HepG2 (cell line): ENCODE data around the gene TRA2B. TPM values are rescaled to one million over a fixed set of nuclear protein-coding genes. Genes with fewer than 3 reads are reported as not detected.
A peak's percentile ranks its signal among the peaks of the same experiment; 100 is the strongest.

Experiments
- ATAC-seq: fragments of 200-7000 bp; cut with Tn5 transposase; 3 replicates; pipeline ENCODE4 v1.9.1; 2020; ENCODE audit warnings: mild to moderate bottlenecking, moderate library complexity
- BruUV-seq: library from RNA; stranded (reverse); fragments of 400-500 nt; replicated peaks from 2 replicates; lab custom pipeline; 2021; lab: Mats Ljungman, UMichigan
- CTCF ChIA-PET: fragments of 300-600 bp; formaldehyde crosslinking; extraction: SDS; loops from one replicate; lab custom pipeline; 2021; ENCODE audit warnings: low total read pairs, inconsistent platforms, low intra/inter-chr PET ratio; lab: Yijun Ruan, JAX
- POLR2A ChIA-PET: fragments of 350-600 bp; sonication (Branson Sonifier 250); formaldehyde crosslinking; loops from one replicate; lab custom pipeline; 2020; ENCODE audit warnings: antibody characterized with exemption, inconsistent platforms; lab: Yijun Ruan, JAX
- DNase-seq: peaks from one replicate; pipeline ENCODE4 v3.0.0-alpha.2; 2015; ENCODE audit warnings: low spot score
- FAIRE-seq: peaks from 3 replicates; lab custom pipeline; 2011; peaks lifted over from hg19 to GRCh38; lab: Jason Lieb, UNC
- H2AFZ ChIP-seq: one replicate; pipeline ENCODE4 v1.6.1; 2011; ENCODE audit warnings: low read length, inconsistent platforms
- H3K27ac ChIP-seq: fragments of 300-600 bp; 3 replicates; pipeline ENCODE4 v1.8.0; 2011; ENCODE audit warnings: mixed run types, mild to moderate bottlenecking, mixed read lengths, low read length, inconsistent platforms; ENCODE audit not compliant: insufficient read depth; ENCODE audit errors: extremely low read length
- H3K27me3 ChIP-seq, 2 experiments: fragments of 200-600 bp in 1 of 2; 2 replicates in 1 of 2; 3 replicates in 1 of 2; pipeline versions ENCODE4 v1.6.0 to v1.8.0; 2011; ENCODE audit warnings: low read length in 2 of 2, mild to moderate bottlenecking in 2 of 2, moderate library complexity in 2 of 2, inconsistent platforms in 1 of 2; ENCODE audit not compliant: insufficient read depth in 2 of 2, control insufficient read depth in 1 of 2
- H3K36me3 ChIP-seq, 2 experiments: fragments of 200-600 bp in 1 of 2; replicated peaks in 1 of 2; 2 replicates in 1 of 2; 3 replicates in 1 of 2; pipeline versions ENCODE4 v1.5.1 to v1.8.0; 2011; ENCODE audit warnings: low read length in 2 of 2, inconsistent platforms in 1 of 2; ENCODE audit not compliant: insufficient read depth in 2 of 2, control insufficient read depth in 1 of 2
- H3K4me1 ChIP-seq: 2 replicates; pipeline ENCODE4 v1.5.1; 2012; ENCODE audit warnings: low read length, inconsistent platforms; ENCODE audit not compliant: insufficient read depth
- H3K4me2 ChIP-seq: 2 replicates; pipeline ENCODE4 v1.6.0; 2011; ENCODE audit warnings: low read depth, low read length, inconsistent platforms
- H3K4me3 ChIP-seq, 3 experiments: fragments of 200-600 bp in 1 of 3; sonication (generic), shearing (Covaris generic) in 1 of 3; replicated peaks in 1 of 3; 2 replicates each; pipeline ENCODE4 v1.5.1; 2011 to 2016; ENCODE audit warnings: low read length in 3 of 3, inconsistent platforms in 2 of 3, low read depth in 2 of 3, mild to moderate bottlenecking in 2 of 3, control low read depth in 1 of 3, mixed read lengths in 1 of 3; ENCODE audit not compliant: insufficient read depth in 1 of 3
- H3K79me2 ChIP-seq: one replicate; pipeline ENCODE4 v1.6.1; 2011; ENCODE audit warnings: low read length, inconsistent platforms; ENCODE audit not compliant: insufficient read depth
- H3K9ac ChIP-seq: 2 replicates; pipeline ENCODE4 v1.6.0; 2011; ENCODE audit warnings: mild to moderate bottlenecking, low read depth, low read length, inconsistent platforms; ENCODE audit not compliant: insufficient read depth
- H3K9me3 ChIP-seq: 2 replicates; pipeline ENCODE4 v1.5.1; 2012; ENCODE audit warnings: mild to moderate bottlenecking, low read length
- H4K20me1 ChIP-seq: 2 replicates; pipeline ENCODE4 v1.6.0; 2011; ENCODE audit warnings: inconsistent platforms, mild to moderate bottlenecking, low read length, moderate library complexity; ENCODE audit not compliant: insufficient read depth
- DPF2 ChIP-seq: sonication (generic); formaldehyde crosslinking; IDR thresholded peaks from 2 replicates; pipeline ENCODE4 v1.4.0; 2020; ENCODE audit warnings: mild to moderate bottlenecking, low read depth, missing genetic modification reagents, borderline replicate concordance
- HDAC2 ChIP-seq: sonication (generic); formaldehyde crosslinking; IDR thresholded peaks from 2 replicates; pipeline ENCODE4 v1.4.0; 2020; ENCODE audit warnings: missing genetic modification reagents
- IRF9 ChIP-seq: sonication (generic); formaldehyde crosslinking; IDR thresholded peaks from 2 replicates; pipeline ENCODE4 v1.8.0; 2022; ENCODE audit warnings: missing genetic modification reagents, mild to moderate bottlenecking, borderline replicate concordance
- JDP2 ChIP-seq: sonication (generic); formaldehyde crosslinking; IDR thresholded peaks from 2 replicates; pipeline ENCODE4 v1.8.1; 2022; ENCODE audit warnings: missing genetic modification reagents, borderline replicate concordance
- MTA1 ChIP-seq: sonication (generic); formaldehyde crosslinking; IDR thresholded peaks from 2 replicates; pipeline ENCODE4 v1.4.0; 2020; ENCODE audit warnings: missing genetic modification reagents, mild to moderate bottlenecking, borderline replicate concordance
- NONO ChIP-seq, 2 experiments: fragments of 450-650 bp in 1 of 2; sonication (generic) in 1 of 2; formaldehyde crosslinking in 1 of 2; IDR thresholded peaks in 1 of 2; conservative IDR thresholded peaks in 1 of 2; 2 replicates each; pipeline versions ENCODE4 v1.6.1 to v1.8.0; 2017 to 2022; ENCODE audit warnings: mild to moderate bottlenecking in 1 of 2, missing genetic modification reagents in 1 of 2, moderate library complexity in 1 of 2
- NPAS2 ChIP-seq: sonication (generic); formaldehyde crosslinking; IDR thresholded peaks from 2 replicates; pipeline ENCODE4 v1.8.0; 2022; ENCODE audit warnings: mild to moderate bottlenecking, missing genetic modification reagents, borderline replicate concordance
- SIX1 ChIP-seq: sonication (generic); formaldehyde crosslinking; IDR thresholded peaks from 2 replicates; pipeline ENCODE4 v1.4.0; 2020; ENCODE audit warnings: missing genetic modification reagents, borderline replicate concordance
- THAP7 ChIP-seq: sonication (generic); formaldehyde crosslinking; IDR thresholded peaks from 2 replicates; pipeline ENCODE4 v1.8.1; 2023; ENCODE audit warnings: mild to moderate bottlenecking, missing genetic modification reagents
- THAP9 ChIP-seq: sonication (generic); formaldehyde crosslinking; IDR thresholded peaks from 2 replicates; pipeline ENCODE4; 2020; ENCODE audit warnings: missing genetic modification reagents, mild to moderate bottlenecking, borderline replicate concordance
- THRA ChIP-seq: sonication (generic); formaldehyde crosslinking; IDR thresholded peaks from 2 replicates; pipeline ENCODE4 v1.4.0; 2020; ENCODE audit warnings: missing genetic modification reagents, borderline replicate concordance
- ZNF33A ChIP-seq: sonication (generic); formaldehyde crosslinking; IDR thresholded peaks from 2 replicates; pipeline ENCODE4 v1.5.1; 2020; ENCODE audit warnings: missing genetic modification reagents, mild to moderate bottlenecking, moderate library complexity, borderline replicate concordance
- ZNF563 ChIP-seq: sonication (generic); formaldehyde crosslinking; IDR thresholded peaks from 2 replicates; pipeline ENCODE4 v1.8.0; 2022; ENCODE audit warnings: mild to moderate bottlenecking, moderate library complexity, missing genetic modification reagents
- ZNF839 ChIP-seq: sonication (generic); formaldehyde crosslinking; IDR thresholded peaks from 2 replicates; pipeline ENCODE4 v1.4.0; 2020; ENCODE audit warnings: missing genetic modification reagents, mild to moderate bottlenecking, borderline replicate concordance
- WGBS: methylation state at CpG from one replicate; pipeline ENCODE4 v1.1.6; 2017; ENCODE audit warnings: low lambda C conversion rate; 5-methylcytosine and 5-hydroxymethylcytosine counted together
- in situ Hi-C: cut with HindIII; loops from 2 replicates; pipeline ENCODE4 v1.10.0; 2017; ENCODE audit warnings: low pct_unique_long_range_greater_than_20kb; ENCODE audit not compliant: extremely low pct_ligation_motif_present
- intact Hi-C: fragments of 100-400 bp; cut with micrococcal nuclease; formaldehyde crosslinking; loops from one replicate; pipeline ENCODE4 v1.10.0; 2022; ENCODE audit not compliant: unreplicated experiment
- polyA plus RNA-seq, 8 experiments: library from polyadenylated mRNA; depleted of rRNA in 3 of 8; stranded (reverse) in 7 of 8; unstranded in 1 of 8; fragments of >200 nt; fragmentation: Illumina TruSeq in 4 of 8; extraction: Trizol in 4 of 8; gene quantifications; 2 replicates each; pipeline versions ENCODE4 v1.2.1 to v1.2.3, GENCODE V29; 2011 to 2016; ENCODE audit warnings: low read depth in 4 of 8, missing spikeins in 1 of 8, mixed read lengths in 1 of 8; ENCODE audit not compliant: insufficient read depth in 1 of 8
- total RNA-seq, 5 experiments: library from RNA; depleted of rRNA; stranded (reverse); fragments of >200 nt; fragmentation: Illumina TruSeq; extraction: Trizol; gene quantifications; 2 replicates each; pipeline ENCODE4 v1.2.3, GENCODE V29; 2016; ENCODE audit warnings: low read depth in 1 of 5

Gene TRA2B
- total and polyA plus RNA-seq, 2 of the 13 experiments (the other 11 are each of a cell fraction or from before 2014, with no cell fraction given) = 105 to 241 TPM

- WGBS = 3% methylated on average over 29 of the region's 56 CpGs
- TF ChIP-seq DPF2 (CRISPR knock-in tag) (no peak), SIX1 (CRISPR knock-in tag) (peak; percentile 57; the same call in 1 of the 2 replicates), THAP9 (CRISPR knock-in tag) (peak; percentile 62), IRF9 (CRISPR knock-in tag) (0 out of 2 replicates have a peak, but pooled peaks have one; percentile 13), HDAC2 (peak; percentile 29; the same call in 1 of the 2 replicates), ZNF33A (CRISPR knock-in tag) (0 out of 2 replicates have a peak, but pooled peaks have one; percentile 44), MTA1 (no peak), NPAS2 (no peak), THRA (CRISPR knock-in tag) (peak; percentile 0; the same call in 1 of the 2 replicates), JDP2 (no peak; the same call in 1 of the 2 replicates), THAP7 (CRISPR knock-in tag) (0 out of 2 replicates have a peak, but pooled peaks have one; percentile 21), ZNF839 (CRISPR knock-in tag) (no peak), NONO (IDR thresholded peaks at IDR 0.05) (no peak), NONO (CRISPR knock-in tag; conservative IDR thresholded peaks at IDR 0.05) (no peak), ZNF563 (no peak)
These were observed 763 bp downstream of the TRA2B start for GRCh38 chr3:185936814-185937688.

More at GRCh38 chr3:185936814-185937688, 763 bp downstream of the TRA2B start:
- Histone ChIP-seq H3K36me3 (no peaks in the 10 kb centered on the region), H3K27ac (peak overlapping the region; percentile 96), H2AFZ (no peak overlapping the region), H3K9ac (peak overlapping the region; percentile 99), H3K27me3 (no peaks in the 10 kb centered on the region; a peak in 1 of 5 replicates), H3K9me3 (no peaks in the 10 kb centered on the region), H3K4me1 (peaks cover 29% of the 10 kb centered on the region), H3K4me2 (peak overlapping the region; percentile 73), H3K79me2 (peaks cover 61% of the 10 kb centered on the region), H4K20me1 (peaks cover 49% of the 10 kb centered on the region), H3K4me3 (peak overlapping the region; percentile 85 to 97 (median 95))
- peak; percentile 23 for FAIRE-seq
- ChIA-PET CTCF (no interaction called here), POLR2A (interaction anchor here (1.0 to 3.4 kb wide), 15 partner anchors 9 to 633 kb away, joined by 3 to 37 read pairs (median 5); partner anchors contain the start of genes DNAJB11 and IGF2BP2)
- BruUV-seq = TSS peak; percentile 45
- intact Hi-C loops = no loop called here
- peak; percentile 64 for DNase-seq
- in situ Hi-C loops = no loop called here
- peak; percentile 79 for ATAC-seq
